ENCODE measurements around the gene NOXRED1. TPM values are rescaled to one million over a fixed set of nuclear protein-coding genes. Genes with fewer than 3 reads are reported as not detected.
A peak's percentile ranks its signal among the peaks of the same experiment; 100 is the strongest.

NOXRED1 gene
- under 1 TPM; 0.59 to 0.65 TPM for total RNA-seq

GRCh38 chr14:77423423-77423822 lies at the start of gene NOXRED1:
Gene NOXRED1 (minus strand): TSS chr14:77423523. CDS start chr14:77422889, 634 bp downstream.
- Mint-ChIP-seq H3K27me3 (no peaks in the 10 kb centered on the region), H3K36me3 (peaks cover 73% of the 10 kb centered on the region)
- POLR2A ChIA-PET: no interaction called here

GRCh38 chr14:77470224-77470870 lies 47.0 kb upstream of the NOXRED1 start:
- H3K9me3 Mint-ChIP-seq: no peaks in the 10 kb centered on the region
- no peaks in the 10 kb centered on the region for H3K27me3 Mint-ChIP-seq
- ChIA-PET POLR2A (no interaction called here), CTCF (no interaction called here)
- peaks cover 29% of the 10 kb centered on the region for H3K36me3 Mint-ChIP-seq
- H3K4me3 Mint-ChIP-seq: no peak overlapping the region
- H3K4me1 Mint-ChIP-seq (ENCODE audit: low read depth): no peaks in the 10 kb centered on the region
- intact Hi-C loops (cut with micrococcal nuclease): no loop called here
- H3K27ac Mint-ChIP-seq: no peak overlapping the region
- no peak for DNase-seq

More at GRCh38 chr14:77423423-77423822, at the start of gene NOXRED1:
- no peak within 1 kb of the TSS for H3K4me3 Mint-ChIP-seq
- H3K27ac Mint-ChIP-seq: no peak within 1 kb of the TSS
- intact Hi-C loops (cut with micrococcal nuclease): no loop called here
- no peaks in the 10 kb centered on the region for H3K4me1 Mint-ChIP-seq (ENCODE audit: low read depth)
- DNase-seq: no peak
- peaks cover 25% of the 10 kb centered on the region for H3K9me3 Mint-ChIP-seq
- CTCF ChIA-PET: no interaction called here

GRCh38 chr14:77469539-77469938 lies 46.2 kb upstream of the NOXRED1 start:
- Mint-ChIP-seq H3K27ac (no peak overlapping the region), H3K4me1 (ENCODE audit: low read depth) (no peaks in the 10 kb centered on the region), H3K9me3 (no peaks in the 10 kb centered on the region), H3K4me3 (no peak overlapping the region), H3K27me3 (no peaks in the 10 kb centered on the region), H3K36me3 (peaks cover 37% of the 10 kb centered on the region)
- DNase-seq: no peak
- intact Hi-C loops (cut with micrococcal nuclease): no loop called here
- POLR2A ChIA-PET: no interaction called here
- CTCF ChIA-PET: no interaction called here

- no peak overlapping the region for H3K4me3 Mint-ChIP-seq
- intact Hi-C loops (cut with micrococcal nuclease): no loop called here
- ChIA-PET POLR2A (no interaction called here), CTCF (no interaction called here)
- no peak overlapping the region for H3K27ac Mint-ChIP-seq
- H3K9me3 Mint-ChIP-seq: no peaks in the 10 kb centered on the region
- DNase-seq: no peak
- H3K27me3 Mint-ChIP-seq: no peaks in the 10 kb centered on the region
- no peaks in the 10 kb centered on the region for H3K4me1 Mint-ChIP-seq (ENCODE audit: low read depth)
- H3K36me3 Mint-ChIP-seq: peaks cover 38% of the 10 kb centered on the region
Measured at GRCh38 chr14:77469067-77469505, 45.8 kb upstream of the NOXRED1 start.

GRCh38 chr14:77467801-77468200 lies 44.5 kb upstream of the NOXRED1 start:
- H3K36me3 Mint-ChIP-seq: peaks cover 42% of the 10 kb centered on the region
- intact Hi-C loops (cut with micrococcal nuclease): no loop called here

GRCh38 chr14:77459072-77459723 lies 35.9 kb upstream of the NOXRED1 start:
- peak overlapping the region; percentile 100 for H3K4me3 Mint-ChIP-seq
- peak overlapping the region; percentile 98 for H3K27ac Mint-ChIP-seq
- peaks cover 35% of the 10 kb centered on the region for H3K36me3 Mint-ChIP-seq
- DNase-seq: peak; percentile 80
- ChIA-PET POLR2A (interaction anchor here (0.7 to 1.0 kb wide), 2 partner anchors 138 to 362 kb away, joined by 3 read pairs; partner anchors contain the start of genes CIPC, GSTZ1 and POMT2), CTCF (interaction anchor here (0.6 to 2.5 kb wide), 25 partner anchors 8 to 341 kb away, joined by 3 to 22 read pairs (median 5); partner anchors contain the start of genes ADCK1, GSTZ1, POMT2 and SAMD15)
- intact Hi-C loops (cut with micrococcal nuclease): loop anchor here (2.0 to 10.0 kb wide), 5 partner anchors 184 to 694 kb away; partner anchors contain the start of genes ANGEL1 and VASH1
- no peaks in the 10 kb centered on the region for H3K9me3 Mint-ChIP-seq
- H3K4me1 Mint-ChIP-seq (ENCODE audit: low read depth): peaks cover 35% of the 10 kb centered on the region
- no peaks in the 10 kb centered on the region for H3K27me3 Mint-ChIP-seq

More at GRCh38 chr14:77467801-77468200, 44.5 kb upstream of the NOXRED1 start:
- no peaks in the 10 kb centered on the region for H3K9me3 Mint-ChIP-seq
- H3K27me3 Mint-ChIP-seq: no peaks in the 10 kb centered on the region
- POLR2A ChIA-PET: no interaction called here
- no peak overlapping the region for H3K4me3 Mint-ChIP-seq
- no peak overlapping the region for H3K27ac Mint-ChIP-seq
- H3K4me1 Mint-ChIP-seq (ENCODE audit: low read depth): no peaks in the 10 kb centered on the region
- CTCF ChIA-PET: interaction anchor here (1.2 kb wide), 1 partner anchor 9 kb away, joined by 4 read pairs; no protein-coding TSS in a partner anchor
- no peak for DNase-seq

GRCh38 chr14:77458249-77458950 lies 35.1 kb upstream of the NOXRED1 start:
- Mint-ChIP-seq H3K9me3 (no peaks in the 10 kb centered on the region), H3K36me3 (peaks cover 32% of the 10 kb centered on the region), H3K4me1 (ENCODE audit: low read depth) (peaks cover 35% of the 10 kb centered on the region), H3K4me3 (peak overlapping the region; percentile 100), H3K27me3 (no peaks in the 10 kb centered on the region), H3K27ac (peak overlapping the region; percentile 98)
- intact Hi-C loops (cut with micrococcal nuclease): loop anchor here (1.0 to 10.0 kb wide), 6 partner anchors 93 to 694 kb away; partner anchors contain the start of genes ANGEL1 and VASH1
- ChIA-PET CTCF (interaction anchor here (0.7 to 2.5 kb wide), 18 partner anchors 9 to 342 kb away, joined by 3 to 22 read pairs (median 5); partner anchors contain the start of genes ADCK1, GSTZ1, POMT2 and SAMD15), POLR2A (interaction anchor here (0.7 to 1.9 kb wide), 4 partner anchors 82 to 361 kb away, joined by 3 to 10 read pairs (median 4); partner anchors contain the start of genes CIPC, GSTZ1, POMT2 and SAMD15)
- DNase-seq: peak; percentile 55

- intact Hi-C loops (cut with micrococcal nuclease): loop anchor here (1.0 to 10.0 kb wide), 16 partner anchors 80 to 693 kb away; partner anchors contain the start of genes ADCK1, ALKBH1, ANGEL1 and CIPC
- no peaks in the 10 kb centered on the region for H3K27me3 Mint-ChIP-seq
- H3K4me1 Mint-ChIP-seq (ENCODE audit: low read depth): peaks cover 35% of the 10 kb centered on the region
- peak; percentile 97 for DNase-seq
- ChIA-PET POLR2A (interaction anchor here (1.0 to 1.9 kb wide), 3 partner anchors 81 to 154 kb away, joined by 3 to 10 read pairs (median 5); partner anchors contain the start of genes SAMD15 and TMED8), CTCF (interaction anchor here (0.6 to 2.5 kb wide), 7 partner anchors 81 to 305 kb away, joined by 3 to 10 read pairs (median 6); partner anchors contain the start of genes SAMD15 and TMED8)
- peaks cover 37% of the 10 kb centered on the region for H3K36me3 Mint-ChIP-seq
- H3K9me3 Mint-ChIP-seq: no peaks in the 10 kb centered on the region
- peak within 1 kb of the TSS; percentile 100 for H3K4me3 Mint-ChIP-seq
- H3K27ac Mint-ChIP-seq: peak within 1 kb of the TSS; percentile 98
Measured at GRCh38 chr14:77457522-77458248, 34.4 kb upstream of the NOXRED1 start, which contains the start of the genes AHSA1 and VIPAS39. Gene AHSA1 (plus strand): TSS chr14:77458093. CDS start chr14:77458190, 97 bp downstream. Gene VIPAS39 (minus strand): TSS chr14:77457601. CDS start chr14:77454102, 3,499 bp downstream.

- POLR2A ChIA-PET: interaction anchor here (1.0 to 1.9 kb wide), 3 partner anchors 80 to 154 kb away, joined by 3 to 10 read pairs (median 5); partner anchors contain the start of genes SAMD15 and TMED8
- Mint-ChIP-seq H3K9me3 (no peaks in the 10 kb centered on the region), H3K36me3 (peaks cover 35% of the 10 kb centered on the region), H3K27ac (peak overlapping the region; percentile 98), H3K4me1 (ENCODE audit: low read depth) (peaks cover 35% of the 10 kb centered on the region), H3K27me3 (no peaks in the 10 kb centered on the region), H3K4me3 (peak overlapping the region; percentile 100)
- intact Hi-C loops (cut with micrococcal nuclease): loop anchor here (1.0 to 10.0 kb wide), 14 partner anchors 80 to 692 kb away; partner anchors contain the start of genes ADCK1, ALKBH1, ANGEL1 and CIPC
- CTCF ChIA-PET: interaction anchor here (0.6 to 1.6 kb wide), 3 partner anchors 80 to 160 kb away, joined by 3 to 7 read pairs (median 3); partner anchors contain the start of genes SAMD15 and TMED8
- no peak for DNase-seq
Measured at GRCh38 chr14:77457115-77457521, 33.8 kb upstream of the NOXRED1 start.

GRCh38 chr14:77455966-77456640 lies 32.8 kb upstream of the NOXRED1 start:
- no peak for DNase-seq
- ChIA-PET POLR2A (no interaction called here), CTCF (interaction anchor here (1.6 kb wide), 1 partner anchor 140 kb away, joined by 7 read pairs; no protein-coding TSS in a partner anchor)
- intact Hi-C loops (cut with micrococcal nuclease): loop anchor here (5.0 to 10.0 kb wide), 4 partner anchors 304 to 691 kb away; partner anchors contain the start of genes ANGEL1 and VASH1
- Mint-ChIP-seq H3K4me3 (peak overlapping the region; percentile 100), H3K4me1 (ENCODE audit: low read depth) (peaks cover 26% of the 10 kb centered on the region), H3K36me3 (peaks cover 31% of the 10 kb centered on the region), H3K27me3 (no peaks in the 10 kb centered on the region), H3K27ac (no peak overlapping the region), H3K9me3 (no peaks in the 10 kb centered on the region)
